Heart left ventricle (tissue), 16 donors: ENCODE data around the gene MAN1B1. TPM values are rescaled to one million over a fixed set of nuclear protein-coding genes. Genes with fewer than 3 reads are reported as not detected.

Experiments used
- ATAC-seq, 4 donors: fragments of 200-7000 bp; cut with Tn5 transposase; one replicate each; pipeline ENCODE4 v1.9.1; 2020 to 2022; ENCODE audit warnings: moderate library complexity in 4 of 4, mild to moderate bottlenecking in 3 of 4, moderate number of reproducible peaks in 1 of 4
- DNase-seq, 5 donors: peaks; one replicate each; pipeline ENCODE4 v3.0.0-alpha.2; 2020
- H3K27ac ChIP-seq, 12 donors: fragments of 200-600 bp; sonication (generic) in 4 of 12; one replicate each; pipeline versions ENCODE4 v1.5.0 to v1.8.0; 2016 to 2022; ENCODE audit warnings: mild to moderate bottlenecking in 2 of 12
- H3K27me3 ChIP-seq, 9 donors: fragments of 200-600 bp; sonication (generic) in 2 of 9; one replicate each; pipeline versions ENCODE4 v1.5.1 to v1.8.0; 2016 to 2022; ENCODE audit warnings: mild to moderate bottlenecking in 3 of 9
- H3K36me3 ChIP-seq, 9 donors: fragments of 200-600 bp; sonication (generic) in 2 of 9; one replicate each; pipeline versions ENCODE4 v1.5.0 to v1.8.0; 2018 to 2022; ENCODE audit warnings: mild to moderate bottlenecking in 2 of 9
- H3K4me1 ChIP-seq, 12 donors: fragments of 200-600 bp; sonication (generic) in 4 of 12; one replicate each; pipeline versions ENCODE4 v1.5.0 to v1.8.0; 2016 to 2022; ENCODE audit warnings: mild to moderate bottlenecking in 3 of 12
- H3K4me3 ChIP-seq, 12 donors: fragments of 200-600 bp; sonication (generic) in 4 of 12; one replicate each; pipeline versions ENCODE4 v1.5.0 to v1.8.0; 2017 to 2022; ENCODE audit warnings: mild to moderate bottlenecking in 9 of 12, moderate library complexity in 4 of 12
- H3K9me3 ChIP-seq, 12 donors: fragments of 200-600 bp; sonication (generic) in 4 of 12; one replicate each; pipeline versions ENCODE4 v1.5.0 to v1.8.0; 2016 to 2022; ENCODE audit warnings: mild to moderate bottlenecking in 1 of 12
- POLR2A ChIP-seq, 2 donors: fragments of 450-650 bp; IDR thresholded peaks; one replicate each; pipeline ENCODE4 v1.6.1; 2017; ENCODE audit warnings: antibody characterized with exemption in 2 of 2, mild to moderate bottlenecking in 2 of 2, moderate library complexity in 2 of 2
- WGBS, 4 donors: extraction: QIAGEN DNeasy Blood & Tissue Kit in 2 of 4; methylation state at CpG; one replicate each; pipeline versions ENCODE4 v1.1.5 to v1.1.7; 2013 to 2018; 5-methylcytosine and 5-hydroxymethylcytosine counted together
- intact Hi-C, 10 donors: fragments of 100-400 bp; cut with DNase I; formaldehyde crosslinking; loops; one replicate each; pipeline versions ENCODE4 v1.11.1 to v1.14.2; 2022
- polyA plus RNA-seq, 2 donors: library from polyadenylated mRNA; stranded (reverse); fragments of 200-250 nt; gene quantifications; one replicate each; pipeline ENCODE4 v1.2.3, GENCODE V29; 2013
- total RNA-seq, 9 donors: library from RNA; depleted of rRNA in 2 of 9; stranded (reverse); fragments of >200 nt in 2 of 9; fragmentation: NEBNext Ultra II Directional in 3 of 9; extraction: Animal tissue kit (Norgen Biotek cat#: 25700) in 3 of 9; gene quantifications; one replicate each; pipeline versions ENCODE4 v1.1.0 to v1.2.4, GENCODE V29; 2016 to 2023
- TF ChIP-seq, protein P1 (sequence below), 12 donors: fragments of 200-600 bp; sonication (generic) in 4 of 12; IDR thresholded peaks; one replicate each; pipeline versions ENCODE4 v1.5.0 to v1.8.0; 2018 to 2022; ENCODE audit warnings: antibody characterized with exemption in 12 of 12, mild to moderate bottlenecking in 5 of 12
- donor health status: ischemic (EF 13 %, LVEDD 7.1; RV severe dilation, severe dysfunction).
- donor health status: healthy with polysubstance abuse.
- donor health status: DM: no; HTN: yes; CAD: no.
- donor health status: DM: no; HTN: no; CAD: no.
- donor health status: ischemic (EF 25% LVEDD 6.9; RV normal size, moderate dysfunction).
- donor health status: ischemic (EF 25% LVEDD 5.7; RV mildly dilated, moderate dysfunction).
- donor health status: healthy.
- donor health status: DM: yes; HTN: yes; CAD: no.
- donor health status: ischemic (EF 35%, LVEDD 5.7; RV mildly dilated, moderate dysfunction).
- donor health status: nonischemic (EF 11% LVEDD 7.7; RV severe dilation, severe dysfunction).
- donor health status: DM: yes; HTN: yes; CAD: no.
- donor health status: PGD.
- donor health status: ischemic (EF 29% LVEDD 5.4; RV normal size, mild dysfunction).
- donor health status: nonischemic (EF 23%, LVEDD 6.1; RV moderate dilation, normal function).

MAN1B1 gene
- total and polyA plus RNA-seq, 11 donors, result 17.6 to 40.6 (median 24.6) TPM

DNA sequence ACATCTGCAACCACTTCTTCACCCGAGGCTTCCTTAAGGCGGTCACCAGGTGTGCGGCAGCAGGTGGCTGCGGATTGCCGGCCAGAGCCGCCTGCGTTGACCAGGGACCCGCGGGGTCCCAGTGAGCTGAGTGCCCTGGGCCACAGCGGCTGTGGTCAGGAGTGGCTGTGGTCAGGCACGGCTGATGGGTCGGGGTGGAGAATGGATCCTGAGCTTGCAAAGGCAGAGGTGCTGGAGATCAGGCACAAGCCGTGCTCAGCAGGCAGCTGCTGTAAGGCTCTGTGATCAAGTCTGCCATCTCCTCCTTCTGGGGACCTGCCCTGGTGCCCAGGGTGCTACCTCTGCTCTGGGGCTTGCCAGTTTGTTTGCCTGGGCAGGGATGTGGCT is 7.4 kb upstream of the MAN1B1 start:
- H3K4me3 ChIP-seq, result no peak overlapping the region
- ATAC-seq (no peak), DNase-seq (no peak)
- TF ChIP-seq POLR2A (IDR thresholded peaks at IDR 0.05), result no peak
- TF ChIP-seq, protein P1, sequence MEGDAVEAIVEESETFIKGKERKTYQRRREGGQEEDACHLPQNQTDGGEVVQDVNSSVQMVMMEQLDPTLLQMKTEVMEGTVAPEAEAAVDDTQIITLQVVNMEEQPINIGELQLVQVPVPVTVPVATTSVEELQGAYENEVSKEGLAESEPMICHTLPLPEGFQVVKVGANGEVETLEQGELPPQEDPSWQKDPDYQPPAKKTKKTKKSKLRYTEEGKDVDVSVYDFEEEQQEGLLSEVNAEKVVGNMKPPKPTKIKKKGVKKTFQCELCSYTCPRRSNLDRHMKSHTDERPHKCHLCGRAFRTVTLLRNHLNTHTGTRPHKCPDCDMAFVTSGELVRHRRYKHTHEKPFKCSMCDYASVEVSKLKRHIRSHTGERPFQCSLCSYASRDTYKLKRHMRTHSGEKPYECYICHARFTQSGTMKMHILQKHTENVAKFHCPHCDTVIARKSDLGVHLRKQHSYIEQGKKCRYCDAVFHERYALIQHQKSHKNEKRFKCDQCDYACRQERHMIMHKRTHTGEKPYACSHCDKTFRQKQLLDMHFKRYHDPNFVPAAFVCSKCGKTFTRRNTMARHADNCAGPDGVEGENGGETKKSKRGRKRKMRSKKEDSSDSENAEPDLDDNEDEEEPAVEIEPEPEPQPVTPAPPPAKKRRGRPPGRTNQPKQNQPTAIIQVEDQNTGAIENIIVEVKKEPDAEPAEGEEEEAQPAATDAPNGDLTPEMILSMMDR (IDR thresholded peaks at IDR 0.05), result no peak
- 89 to 94% (median 91%) methylated on average over 9 to 13 of the region's 13 CpGs for WGBS, 4 donors
- intact Hi-C loops, result no loop called here
- peaks cover 0 to 32% (median 11%) of the 10 kb centered on the region in 12 donors for H3K4me1 ChIP-seq
- H3K27me3 ChIP-seq, result no peaks in the 10 kb centered on the region
- H3K36me3 ChIP-seq, result peaks cover 0 to 50% (median 40%) of the 10 kb centered on the region in 9 donors
- H3K27ac ChIP-seq, result no peak overlapping the region
- no peaks in the 10 kb centered on the region for H3K9me3 ChIP-seq

DNA sequence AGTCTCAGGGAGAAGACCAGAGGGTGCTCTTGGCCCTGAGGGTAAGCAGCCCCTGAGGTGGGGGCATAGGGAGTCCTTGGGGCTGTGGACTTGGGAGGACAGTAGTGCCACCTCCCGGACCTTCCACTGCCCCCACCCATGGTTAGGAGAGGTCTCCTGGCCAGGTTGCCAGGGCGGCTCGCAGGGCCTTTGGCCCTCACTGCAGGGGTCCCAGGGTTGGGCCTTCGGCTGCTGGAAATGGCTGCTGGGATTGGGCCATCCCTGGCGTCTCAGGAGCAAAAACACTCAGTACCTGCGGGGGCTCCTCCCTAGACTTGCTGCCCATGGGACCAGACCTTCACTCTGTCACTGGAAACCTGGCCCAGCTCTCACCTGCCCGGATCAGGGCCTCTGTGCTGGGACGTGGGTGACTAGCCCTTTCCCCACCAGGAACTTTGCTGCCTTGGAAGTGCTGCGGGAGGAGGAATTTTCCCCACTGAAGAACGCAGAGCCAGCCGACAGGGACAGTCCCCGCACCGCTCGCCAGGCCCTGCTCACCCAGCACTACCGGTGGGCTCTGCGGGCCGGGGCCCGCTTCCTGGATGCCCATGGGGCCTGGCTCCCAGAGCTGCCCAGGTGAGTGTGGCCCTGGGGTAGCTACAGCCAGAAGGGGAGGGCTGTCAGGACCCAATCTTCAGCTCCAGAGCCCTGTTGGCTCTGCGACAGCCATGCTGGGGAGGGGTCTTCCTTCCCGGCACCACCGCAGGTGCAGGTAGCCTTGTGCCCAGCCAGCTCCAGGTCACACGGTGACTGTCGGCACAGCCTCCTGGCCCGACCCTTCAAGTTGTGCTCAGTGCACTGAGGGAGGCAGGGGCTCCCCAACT is 6.3 kb upstream of the MAN1B1 start:
- no peak overlapping the region for H3K27ac ChIP-seq
- DNase-seq, result no peak
- ATAC-seq, result no peak
- H3K27me3 ChIP-seq, result no peaks in the 10 kb centered on the region
- 84 to 95% (median 89%) methylated on average over 11 to 24 of the region's 24 CpGs for WGBS, 4 donors
- TF ChIP-seq POLR2A (IDR thresholded peaks at IDR 0.05), result no peak
- TF ChIP-seq, protein P1 (IDR thresholded peaks at IDR 0.05), result no peak
- H3K36me3 ChIP-seq, result peaks cover 0 to 50% (median 40%) of the 10 kb centered on the region in 9 donors
- intact Hi-C loops, result no loop called here
- no peaks in the 10 kb centered on the region for H3K9me3 ChIP-seq
- peaks cover 0 to 35% (median 14%) of the 10 kb centered on the region in 12 donors for H3K4me1 ChIP-seq
- no peak overlapping the region for H3K4me3 ChIP-seq

DNA sequence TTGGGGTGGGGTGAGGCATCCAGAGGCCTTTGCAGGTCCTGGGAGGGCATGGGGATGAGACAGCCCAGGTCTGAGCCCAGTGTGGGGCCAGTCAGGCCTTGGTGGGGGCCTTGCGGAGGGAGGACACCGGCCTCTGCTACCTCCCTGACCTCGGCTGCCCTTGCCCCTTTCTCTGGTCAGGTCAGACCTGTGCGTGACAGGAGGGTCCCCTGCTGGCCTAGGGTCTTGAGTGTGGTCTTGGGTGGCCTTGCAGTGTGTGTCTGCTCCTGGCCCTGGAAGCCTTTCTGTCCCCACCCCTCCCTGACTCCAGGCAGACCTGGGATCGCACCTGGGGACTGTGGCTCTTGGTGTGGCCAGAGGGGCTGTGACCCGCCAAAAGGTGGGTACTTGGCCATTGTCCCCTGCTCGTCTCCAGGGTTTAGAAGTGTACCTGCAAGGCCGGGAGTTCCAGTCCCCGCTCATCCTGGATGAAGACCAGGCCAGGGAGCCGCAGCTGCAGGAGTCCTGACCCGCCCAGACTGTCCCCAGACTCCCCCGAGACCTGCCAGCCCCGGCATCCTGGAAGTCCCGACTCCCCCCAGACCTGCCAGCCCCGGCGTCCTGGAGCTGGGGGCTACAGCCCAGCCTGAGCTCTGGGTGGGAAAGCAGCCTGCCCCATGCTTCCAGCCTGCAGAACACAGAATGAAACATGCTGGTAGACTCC is 4.4 kb upstream of the MAN1B1 start:
- Histone ChIP-seq H3K4me1 (peaks cover 0 to 37% (median 21%) of the 10 kb centered on the region in 12 donors), H3K27ac (no peak overlapping the region), H3K9me3 (no peaks in the 10 kb centered on the region), H3K27me3 (no peaks in the 10 kb centered on the region), H3K4me3 (no peak overlapping the region), H3K36me3 (peaks cover 0 to 50% (median 40%) of the 10 kb centered on the region in 9 donors)
- DNase-seq (no peak), ATAC-seq (no peak)
- TF ChIP-seq, protein P1 (IDR thresholded peaks at IDR 0.05), result no peak
- TF ChIP-seq POLR2A (IDR thresholded peaks at IDR 0.05), result no peak
- WGBS, 4 donors, result 89 to 97% (median 94%) methylated on average over 4 to 16 of the region's 16 CpGs
- intact Hi-C loops, result no loop called here

DNA sequence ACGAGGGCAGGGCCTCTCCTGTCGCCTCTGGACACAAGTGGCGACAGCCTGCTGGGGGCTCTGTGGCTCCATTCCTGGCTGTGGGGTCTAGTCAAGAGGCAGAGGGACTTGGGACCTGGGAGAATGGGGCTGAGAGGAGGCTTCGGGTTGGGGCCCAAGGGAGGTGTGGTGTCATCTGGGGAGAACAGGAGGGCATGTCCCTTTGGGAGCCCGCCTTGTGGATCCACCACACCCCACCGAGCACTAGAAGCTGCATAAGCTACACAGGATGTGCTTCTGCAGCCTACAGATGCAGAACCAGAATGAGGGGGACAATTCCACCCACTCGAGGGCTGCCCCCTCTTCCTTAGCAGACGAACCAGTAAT is 3.9 kb upstream of the MAN1B1 start:
- no peaks in the 10 kb centered on the region for H3K27me3 ChIP-seq
- no peak for ATAC-seq
- no peak for DNase-seq
- 83 to 89% (median 87%) methylated on average over 6 to 8 of the region's 8 CpGs for WGBS, 4 donors
- no peaks in the 10 kb centered on the region for H3K9me3 ChIP-seq
- no peak for TF ChIP-seq POLR2A (IDR thresholded peaks at IDR 0.05)
- TF ChIP-seq, protein P1 (IDR thresholded peaks at IDR 0.05), result no peak
- peaks cover 0 to 50% (median 40%) of the 10 kb centered on the region in 9 donors for H3K36me3 ChIP-seq
- no peak overlapping the region for H3K27ac ChIP-seq
- intact Hi-C loops, result no loop called here
- no peak overlapping the region for H3K4me3 ChIP-seq
- H3K4me1 ChIP-seq, result peaks cover 0 to 40% (median 24%) of the 10 kb centered on the region in 12 donors
